Endothelial cell of hepatic sinusoid (primary cell): ENCODE results near the gene BCS1L.

ENCODE experiments used
- in situ Hi-C: cut with HindIII; loops from 2 replicates; pipeline ENCODE4 v1.10.0; 2017; ENCODE audit warnings: low sequenced_read_pairs

The BCS1L gene

DNA sequence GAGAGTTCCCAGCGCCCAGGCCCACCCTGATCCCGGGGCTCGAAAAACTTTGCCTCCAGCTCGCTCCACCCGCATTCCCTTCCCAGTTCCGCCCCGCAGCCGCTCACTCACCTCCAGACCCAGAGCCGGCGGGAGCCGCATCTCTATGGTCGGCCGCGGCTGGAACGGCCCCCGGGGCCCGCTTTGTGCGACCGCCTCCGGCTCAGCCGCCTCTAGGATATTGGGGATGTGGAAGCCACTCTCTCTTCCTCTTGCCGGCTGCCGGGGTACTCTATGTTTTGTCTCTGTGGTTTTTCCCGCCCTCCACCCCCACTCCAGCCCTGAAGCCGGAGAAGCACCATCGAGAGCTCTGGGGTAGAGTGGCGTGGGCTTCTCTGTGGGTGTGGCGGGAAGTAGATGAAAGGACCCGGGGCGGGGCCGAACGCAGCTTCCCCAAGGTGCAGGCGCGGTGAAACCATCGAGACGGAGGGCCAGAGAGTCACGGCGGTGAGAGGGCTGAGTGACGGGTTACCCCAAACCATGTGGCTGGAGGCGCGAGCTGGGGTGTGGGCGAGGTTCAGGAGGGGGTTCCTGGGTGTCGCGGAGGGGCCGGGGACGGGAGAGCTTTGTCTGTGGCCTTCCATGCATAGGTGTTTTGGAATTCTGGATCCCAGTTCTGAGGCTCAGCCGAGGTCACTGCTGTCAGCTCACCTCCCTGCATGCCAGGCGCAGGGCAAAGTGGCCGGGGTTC, at the start of gene BCS1L, which contains the start of gene ZNF142:
Gene BCS1L (plus strand): TSS at position 426 of the 730 bp plus-strand sequence. CDS start 1,305 bp downstream, outside the sequence.
Gene ZNF142 (minus strand): TSS at position 366 of the 730 bp plus-strand sequence. CDS start 3,194 bp downstream, outside the sequence.
- in situ Hi-C loops: loop anchor here (5.0 kb wide), 2 partner anchors 43 to 92 kb away; partner anchors contain the start of genes CNOT9 and USP37

DNA sequence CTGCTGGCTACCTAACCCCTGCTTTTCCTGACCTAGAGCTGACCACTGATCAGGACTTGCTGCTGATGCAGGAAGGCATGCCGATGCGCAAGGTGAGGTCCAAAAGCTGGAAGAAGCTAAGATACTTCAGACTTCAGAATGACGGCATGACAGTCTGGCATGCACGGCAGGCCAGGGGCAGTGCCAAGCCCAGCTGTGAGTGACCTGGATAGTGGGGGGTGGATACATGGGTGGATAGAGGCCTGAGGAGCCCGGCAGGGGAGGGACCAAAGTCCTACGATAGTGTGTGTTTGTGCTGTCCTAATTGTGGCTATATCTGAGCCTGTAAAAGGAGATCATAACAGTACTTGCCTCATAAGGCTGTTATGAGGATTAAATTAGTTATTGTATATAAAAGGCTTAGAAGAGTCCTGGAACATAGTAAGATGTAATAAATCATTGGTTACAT, 43.6 kb upstream of the BCS1L start:
- in situ Hi-C loops: no loop called here

- in situ Hi-C loops: no loop called here
These were observed 41.2 kb upstream of the BCS1L start for GRCh38 chr2:218618102-218618860.

GRCh38 chr2:218621007-218621406, 38.5 kb upstream of the BCS1L start:
- in situ Hi-C loops: no loop called here

- in situ Hi-C loops: no loop called here
These were observed 36.7 kb upstream of the BCS1L start for GRCh38 chr2:218622606-218623365.

DNA sequence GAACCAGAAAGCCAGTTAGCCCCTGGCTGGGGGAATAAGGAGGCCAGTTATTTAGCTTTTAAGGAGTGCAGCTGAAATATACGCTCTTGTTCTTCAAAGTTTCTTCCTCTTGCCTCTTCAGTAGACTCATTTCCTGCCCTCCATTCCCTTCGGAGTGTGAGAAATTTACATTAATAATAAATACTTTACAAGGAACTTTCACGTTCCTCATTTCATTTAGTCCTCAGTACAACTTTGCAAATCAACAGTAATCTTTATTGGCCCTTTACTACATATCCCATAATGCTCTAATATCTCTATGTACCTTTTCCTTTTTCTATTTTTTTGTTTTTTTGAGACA, 36.1 kb upstream of the BCS1L start:
- in situ Hi-C loops: no loop called here

DNA sequence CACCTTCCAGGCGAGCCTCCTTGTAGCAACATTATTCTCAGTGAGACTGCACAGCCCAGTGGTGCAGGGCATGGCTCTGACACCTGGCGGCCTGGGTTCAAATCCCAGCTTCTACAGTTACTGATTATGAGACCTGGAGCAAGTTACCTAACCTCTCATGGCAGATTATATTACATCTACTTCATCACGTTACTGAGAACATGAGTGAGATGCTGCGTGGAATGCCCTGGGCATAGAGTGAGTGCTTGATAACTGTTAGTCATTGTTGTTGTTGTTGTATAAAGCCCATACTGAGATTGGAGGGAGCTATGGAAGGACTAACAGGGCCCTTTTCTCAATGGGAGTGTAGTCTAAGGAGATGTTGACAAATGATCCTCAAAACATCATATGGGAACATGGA, 33.1 kb upstream of the BCS1L start:
- in situ Hi-C loops: no loop called here

GRCh38 chr2:218627939-218628338, 31.5 kb upstream of the BCS1L start:
- in situ Hi-C loops: no loop called here

GRCh38 chr2:218631837-218632236, 27.6 kb upstream of the BCS1L start:
- in situ Hi-C loops: no loop called here

GRCh38 chr2:218635719-218636118, 23.8 kb upstream of the BCS1L start:
- in situ Hi-C loops: no loop called here

DNA sequence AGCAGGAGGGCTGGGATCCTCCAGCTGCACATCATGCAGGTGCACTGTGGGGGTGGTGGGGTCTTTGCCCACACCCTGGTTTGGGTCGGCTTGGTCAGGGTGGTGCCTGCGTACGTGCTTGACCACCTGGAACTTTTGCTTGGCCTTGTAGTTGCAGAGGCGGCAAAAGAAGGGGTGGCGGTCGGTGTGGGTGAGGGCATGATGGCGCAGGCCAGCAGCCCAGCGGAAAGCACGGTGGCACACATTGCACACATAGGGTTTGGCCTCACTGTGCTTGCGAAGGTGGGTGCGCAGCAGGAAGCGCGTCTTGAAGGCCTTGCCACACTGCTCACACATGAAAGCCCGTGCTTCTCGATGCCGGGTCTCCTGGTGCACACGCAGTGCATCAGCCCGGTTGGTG, 21.1 kb upstream of the BCS1L start:
- in situ Hi-C loops: no loop called here

GRCh38 chr2:218642121-218642656, 17.3 kb upstream of the BCS1L start:
- in situ Hi-C loops: no loop called here

DNA sequence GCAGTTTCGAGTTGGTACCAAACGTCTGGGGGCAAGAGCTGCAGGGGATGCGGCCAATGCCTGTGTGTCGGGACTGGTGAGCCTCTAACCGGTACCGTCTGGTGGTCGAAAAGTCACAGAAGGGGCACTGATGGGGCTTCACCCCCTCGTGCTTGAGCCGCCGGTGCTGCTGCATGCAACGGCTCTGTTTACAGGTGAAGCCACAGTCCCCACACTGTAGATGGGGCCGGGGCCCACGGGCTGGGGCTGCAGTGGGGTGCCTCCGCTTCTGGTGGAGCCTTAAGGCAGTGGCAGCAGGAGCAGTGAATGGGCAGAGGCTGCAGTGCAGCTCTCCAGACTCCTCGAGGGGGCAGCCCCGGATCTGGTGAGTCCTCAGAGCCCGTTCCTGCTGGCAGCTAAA, 16.7 kb upstream of the BCS1L start:
- in situ Hi-C loops: no loop called here

DNA sequence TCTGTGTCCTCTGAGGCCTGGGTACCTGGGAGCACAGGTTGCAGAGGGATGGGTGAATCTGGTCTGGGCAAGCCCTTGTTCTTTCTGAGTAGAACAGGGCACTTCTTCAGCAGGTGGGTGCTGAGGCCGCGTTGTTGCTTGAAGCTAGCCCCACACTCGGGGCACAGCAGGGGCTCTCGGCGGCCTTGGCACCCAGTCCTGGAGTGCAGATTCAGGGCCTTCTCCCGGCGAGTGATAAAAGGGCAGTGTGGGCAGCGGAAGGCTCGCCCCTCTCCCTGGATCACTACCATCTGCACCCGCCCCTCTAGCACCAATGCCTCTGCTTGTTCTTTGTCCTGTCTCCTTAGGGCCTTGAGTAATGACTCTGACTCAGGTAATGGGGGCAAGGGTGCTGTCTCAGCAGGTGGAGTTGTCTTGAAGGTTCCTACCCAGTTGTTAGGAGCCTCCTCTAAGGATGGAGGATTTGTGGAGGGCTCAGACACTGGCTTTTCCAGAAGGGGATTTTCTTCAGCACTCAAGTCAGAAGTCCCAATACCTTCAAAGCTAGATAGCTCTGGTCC, 15.7 kb upstream of the BCS1L start:
- in situ Hi-C loops: no loop called here

- in situ Hi-C loops: no loop called here
These were observed 14.8 kb upstream of the BCS1L start for GRCh38 chr2:218644721-218645120.

GRCh38 chr2:218645126-218645525, 14.4 kb upstream of the BCS1L start:
- in situ Hi-C loops: no loop called here

- in situ Hi-C loops: no loop called here
These were observed 11.2 kb upstream of the BCS1L start for GRCh38 chr2:218648088-218648786.

DNA sequence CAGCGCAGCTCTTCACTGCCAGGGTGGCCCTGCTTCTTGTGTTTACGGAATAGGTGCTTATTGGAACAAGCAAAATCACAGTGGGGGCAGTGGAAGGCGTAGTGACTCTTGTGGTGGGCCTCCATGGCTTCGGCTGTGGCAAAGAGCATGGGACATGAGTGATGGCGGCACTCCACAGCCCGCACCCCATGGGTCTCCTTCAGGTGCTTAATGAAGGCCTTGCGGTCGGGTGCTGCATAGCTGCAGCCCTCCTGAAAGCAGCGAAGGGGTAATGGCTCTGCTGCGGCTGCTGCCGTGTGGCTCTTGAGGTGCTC, 10.7 kb upstream of the BCS1L start:
- in situ Hi-C loops: no loop called here

GRCh38 chr2:218655751-218656150, 3.7 kb upstream of the BCS1L start:
- in situ Hi-C loops: loop anchor here (5.0 kb wide), 2 partner anchors 47 to 88 kb away; partner anchors contain the start of genes CNOT9 and USP37

DNA sequence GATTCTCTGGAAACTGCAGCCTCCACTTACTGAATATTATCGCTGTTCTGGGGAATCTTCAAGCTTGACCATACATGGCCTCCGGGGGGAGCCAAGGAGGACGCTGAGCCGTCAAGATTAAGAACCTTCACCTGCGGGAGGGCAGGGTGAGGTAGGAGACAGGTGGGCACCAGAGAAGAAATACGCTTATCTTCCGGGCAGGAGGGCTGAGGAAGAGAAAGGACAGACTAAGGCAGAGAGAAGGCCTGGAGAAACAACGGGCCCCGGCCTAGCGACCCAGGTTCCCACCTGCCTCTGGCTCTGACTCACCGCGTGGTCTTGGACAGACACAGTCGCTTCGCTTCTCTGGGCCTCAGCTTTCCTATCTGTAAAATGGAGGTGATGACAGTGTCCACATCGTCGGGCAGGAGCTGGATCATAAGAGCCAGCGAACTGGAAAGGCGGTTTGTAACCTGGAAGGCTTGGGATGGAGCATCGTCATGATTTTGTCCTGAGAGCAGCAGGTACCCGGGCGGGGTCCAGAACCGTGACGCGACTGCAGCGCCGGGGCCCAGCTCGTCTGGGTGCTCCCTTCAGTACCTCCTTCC, 719 bp upstream of the BCS1L start:
- in situ Hi-C loops: loop anchor here (5.0 kb wide), 2 partner anchors 44 to 91 kb away; partner anchors contain the start of genes CNOT9 and USP37
